CD14-positive monocyte (primary cell): ENCODE results near the gene GBX2. TPM values are rescaled to one million over a fixed set of nuclear protein-coding genes. Genes with fewer than 3 reads are reported as not detected.

Experiments
- DNase-seq, 3 donors: peaks; one replicate each; pipeline ENCODE4 v3.0.0-alpha.2; 2011 to 2022
- H2AFZ ChIP-seq: 2 replicates; pipeline ENCODE4 v1.6.0; 2012; ENCODE audit warnings: mild to moderate bottlenecking, low read depth, low read length, inconsistent platforms; ENCODE audit not compliant: insufficient read depth, poor library complexity, severe bottlenecking
- H3K27ac ChIP-seq, 2 donors: 1 replicate in 1 of 2; 2 replicates in 1 of 2; pipeline ENCODE4 v1.5.1; 2012 to 2013; ENCODE audit warnings: low read length in 2 of 2, control low read depth in 1 of 2, inconsistent platforms in 1 of 2, low read depth in 1 of 2, mild to moderate bottlenecking in 1 of 2
- H3K27me3 ChIP-seq, 2 donors: one replicate each; pipeline versions ENCODE4 v1.6.0 to v1.6.1; 2011 to 2013; ENCODE audit warnings: low read length in 2 of 2; ENCODE audit not compliant: control insufficient read depth in 2 of 2, insufficient read depth in 2 of 2
- H3K36me3 ChIP-seq, 2 donors: replicated peaks in 1 of 2; 1 replicate in 1 of 2; 2 replicates in 1 of 2; pipeline versions ENCODE4 v1.5.1 to v1.6.1; 2012 to 2013; ENCODE audit warnings: low read length in 2 of 2, control low read depth in 1 of 2, inconsistent platforms in 1 of 2, mild to moderate bottlenecking in 1 of 2; ENCODE audit not compliant: insufficient read depth in 2 of 2, control insufficient read depth in 1 of 2
- H3K4me1 ChIP-seq, 2 donors: 1 replicate in 1 of 2; 2 replicates in 1 of 2; pipeline versions ENCODE4 v1.5.1 to v1.6.1; 2012 to 2013; ENCODE audit warnings: low read length in 2 of 2, control low read depth in 1 of 2, inconsistent platforms in 1 of 2, mild to moderate bottlenecking in 1 of 2, moderate library complexity in 1 of 2; ENCODE audit not compliant: insufficient read depth in 2 of 2, control insufficient read depth in 1 of 2
- H3K4me2 ChIP-seq: replicated peaks from 2 replicates; pipeline ENCODE3; 2012; ENCODE audit warnings: low read length, moderate library complexity, mild to moderate bottlenecking; ENCODE audit not compliant: poor library complexity, severe bottlenecking; ENCODE audit errors: extremely low read depth
- H3K4me3 ChIP-seq, 3 experiments: fragments of 200-600 bp in 1 of 3; sonication (generic) in 1 of 3; replicated peaks in 1 of 3; 1 replicate in 2 of 3; 2 replicates in 1 of 3; pipeline ENCODE4 v1.5.1; 2011 to 2013; ENCODE audit warnings: low read length in 3 of 3, mild to moderate bottlenecking in 3 of 3, control low read depth in 2 of 3, low read depth in 2 of 3, inconsistent platforms in 1 of 3, moderate library complexity in 1 of 3
- H3K79me2 ChIP-seq: 2 replicates; pipeline ENCODE4 v1.6.0; 2012; ENCODE audit warnings: mild to moderate bottlenecking, control low read depth, inconsistent platforms, low read length, moderate library complexity; ENCODE audit not compliant: insufficient read depth
- H3K9ac ChIP-seq: 2 replicates; pipeline ENCODE4 v1.6.0; 2017; ENCODE audit warnings: low read length, mild to moderate bottlenecking; ENCODE audit not compliant: insufficient read depth, poor library complexity, severe bottlenecking
- H3K9me3 ChIP-seq, 2 donors: replicated peaks in 1 of 2; 1 replicate in 1 of 2; 2 replicates in 1 of 2; pipeline versions ENCODE4 v1.5.1 to v1.6.1; 2012 to 2013; ENCODE audit warnings: low read length in 2 of 2, control low read depth in 1 of 2; ENCODE audit not compliant: control insufficient read depth in 1 of 2, insufficient read depth in 1 of 2
- H4K20me1 ChIP-seq: 2 replicates; pipeline ENCODE4 v1.6.0; 2012; ENCODE audit warnings: mild to moderate bottlenecking, low read length, control low read depth, moderate library complexity; ENCODE audit not compliant: insufficient read depth
- H3K27ac Mint-ChIP-seq, 7 donors: one replicate each; pipeline ENCODE4 v1.8.0; 2020; ENCODE audit warnings: mild to moderate bottlenecking in 7 of 7, mixed read lengths in 7 of 7, moderate library complexity in 6 of 7, inconsistent platforms in 2 of 7
- H3K27me3 Mint-ChIP-seq, 3 donors: one replicate each; pipeline ENCODE4 v1.8.0; 2021 to 2022; ENCODE audit warnings: low read depth in 3 of 3, mild to moderate bottlenecking in 3 of 3, mixed read lengths in 3 of 3, moderate library complexity in 3 of 3, inconsistent platforms in 1 of 3
- H3K36me3 Mint-ChIP-seq, 2 donors: one replicate each; pipeline ENCODE4 v1.8.0; 2020; ENCODE audit warnings: mixed read lengths in 2 of 2, inconsistent platforms in 1 of 2, mild to moderate bottlenecking in 1 of 2
- H3K4me1 Mint-ChIP-seq: one replicate; pipeline ENCODE4 v1.8.0; 2020; ENCODE audit warnings: mild to moderate bottlenecking, mixed read lengths
- H3K4me3 Mint-ChIP-seq, 2 donors: one replicate each; pipeline ENCODE4 v1.8.0; 2020; ENCODE audit warnings: mild to moderate bottlenecking in 2 of 2, mixed read lengths in 2 of 2, moderate library complexity in 1 of 2
- H3K9me3 Mint-ChIP-seq, 7 donors: one replicate each; pipeline ENCODE4 v1.8.0; 2020 to 2022; ENCODE audit warnings: mixed read lengths in 7 of 7, mild to moderate bottlenecking in 6 of 7, moderate library complexity in 6 of 7, inconsistent platforms in 2 of 7
- WGBS: methylation state at CpG from one replicate; pipeline ENCODE4 v1.1.5; 2013; ENCODE audit warnings: missing lambda C conversion rate; ENCODE audit not compliant: insufficient coverage; 5-methylcytosine and 5-hydroxymethylcytosine counted together
- intact Hi-C, 2 donors: fragments of 100-400 bp; cut with micrococcal nuclease; formaldehyde crosslinking; loops; one replicate each; pipeline versions ENCODE4 v1.15.0 to v1.15.1; 2023
- polyA plus RNA-seq, 3 donors: library from polyadenylated mRNA; depleted of rRNA in 1 of 3; unstranded in 2 of 3; stranded (reverse) in 1 of 3; fragments of 300-500 nt in 2 of 3; fragments of >200 nt in 1 of 3; fragmentation: Illumina TruSeq in 2 of 3; gene quantifications; 1 replicate in 2 of 3; 2 replicates in 1 of 3; pipeline ENCODE4 v1.2.3, GENCODE V29; 2012 to 2021
- TF ChIP-seq, protein P1 (sequence below): fragments of 200-600 bp; IDR thresholded peaks from one replicate; pipeline ENCODE4 v1.8.0; 2022; ENCODE audit warnings: antibody characterized with exemption, mild to moderate bottlenecking

Gene GBX2
- polyA plus RNA-seq, 3 donors, result not detected

DNA sequence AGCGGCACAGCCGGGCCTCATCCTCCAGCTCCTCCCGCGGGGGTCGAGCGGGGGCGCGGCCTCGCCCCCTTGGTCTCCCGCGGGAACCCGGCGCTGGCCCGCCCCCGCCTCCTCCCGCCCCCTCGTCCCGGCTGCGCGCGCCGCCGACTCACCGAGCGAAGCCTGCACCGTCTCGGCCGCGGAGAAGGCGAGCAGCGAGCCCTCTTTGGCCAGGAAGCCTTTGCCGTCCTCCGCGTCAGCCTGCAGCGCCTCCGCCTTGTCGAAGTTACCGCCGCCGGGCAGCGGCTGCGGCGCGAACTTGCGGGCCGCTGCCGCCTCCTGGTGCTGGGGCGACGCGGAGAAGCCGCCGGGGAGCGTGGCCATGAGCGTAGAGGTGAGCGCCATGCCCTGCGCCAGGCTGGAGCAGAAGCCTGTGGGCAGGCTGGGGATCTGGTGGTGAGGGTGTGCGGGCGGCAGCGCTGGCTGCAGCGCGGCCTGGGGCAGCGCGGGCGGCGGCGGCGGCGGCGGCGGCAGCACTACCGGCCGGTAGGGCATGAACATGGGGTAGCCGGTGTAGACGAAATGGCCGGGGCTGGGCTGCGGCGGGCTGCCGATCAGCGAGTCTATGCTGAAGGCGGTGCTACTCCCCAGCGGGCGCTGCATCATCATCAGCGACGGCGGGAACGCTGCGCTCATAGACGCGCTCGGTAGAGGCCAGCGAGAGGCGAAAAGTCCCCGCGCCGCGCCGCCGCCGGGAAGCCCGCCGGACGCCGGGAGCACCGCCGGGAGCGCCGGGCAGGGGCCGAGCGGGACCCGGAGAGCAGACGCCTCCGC is 683 bp downstream of the GBX2 start:
- Histone ChIP-seq H3K36me3 (no peaks in the 10 kb centered on the region), H3K4me1 (no peaks in the 10 kb centered on the region), H3K9me3 (peaks cover 0 to 50% of the 10 kb centered on the region in 2 donors), H3K27ac (no peak overlapping the region), H3K4me3 (no peak overlapping the region), H3K9ac (no peak overlapping the region), H3K4me2 (peak overlapping the region; percentile 2), H4K20me1 (no peaks in the 10 kb centered on the region), H3K79me2 (no peaks in the 10 kb centered on the region), H3K27me3 (peaks cover 64 to 86% of the 10 kb centered on the region in 2 donors), H2AFZ (no peak overlapping the region)
- TF ChIP-seq, protein P1, sequence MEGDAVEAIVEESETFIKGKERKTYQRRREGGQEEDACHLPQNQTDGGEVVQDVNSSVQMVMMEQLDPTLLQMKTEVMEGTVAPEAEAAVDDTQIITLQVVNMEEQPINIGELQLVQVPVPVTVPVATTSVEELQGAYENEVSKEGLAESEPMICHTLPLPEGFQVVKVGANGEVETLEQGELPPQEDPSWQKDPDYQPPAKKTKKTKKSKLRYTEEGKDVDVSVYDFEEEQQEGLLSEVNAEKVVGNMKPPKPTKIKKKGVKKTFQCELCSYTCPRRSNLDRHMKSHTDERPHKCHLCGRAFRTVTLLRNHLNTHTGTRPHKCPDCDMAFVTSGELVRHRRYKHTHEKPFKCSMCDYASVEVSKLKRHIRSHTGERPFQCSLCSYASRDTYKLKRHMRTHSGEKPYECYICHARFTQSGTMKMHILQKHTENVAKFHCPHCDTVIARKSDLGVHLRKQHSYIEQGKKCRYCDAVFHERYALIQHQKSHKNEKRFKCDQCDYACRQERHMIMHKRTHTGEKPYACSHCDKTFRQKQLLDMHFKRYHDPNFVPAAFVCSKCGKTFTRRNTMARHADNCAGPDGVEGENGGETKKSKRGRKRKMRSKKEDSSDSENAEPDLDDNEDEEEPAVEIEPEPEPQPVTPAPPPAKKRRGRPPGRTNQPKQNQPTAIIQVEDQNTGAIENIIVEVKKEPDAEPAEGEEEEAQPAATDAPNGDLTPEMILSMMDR, result no peak
- Mint-ChIP-seq H3K36me3 (peaks cover 0 to 6% of the 10 kb centered on the region in 2 donors), H3K4me3 (peak overlapping the region in 1 of 2 donors; percentile 48), H3K9me3 (peaks cover 0 to 24% (median 19%) of the 10 kb centered on the region in 7 donors), H3K4me1 (peaks cover 8% of the 10 kb centered on the region), H3K27ac (no peak overlapping the region), H3K27me3 (peaks cover 81 to 94% (median 82%) of the 10 kb centered on the region in 3 donors)
- WGBS, result 2% methylated on average over 110 of the region's 112 CpGs
- intact Hi-C loops, result no loop called here
- no peak for DNase-seq

DNA sequence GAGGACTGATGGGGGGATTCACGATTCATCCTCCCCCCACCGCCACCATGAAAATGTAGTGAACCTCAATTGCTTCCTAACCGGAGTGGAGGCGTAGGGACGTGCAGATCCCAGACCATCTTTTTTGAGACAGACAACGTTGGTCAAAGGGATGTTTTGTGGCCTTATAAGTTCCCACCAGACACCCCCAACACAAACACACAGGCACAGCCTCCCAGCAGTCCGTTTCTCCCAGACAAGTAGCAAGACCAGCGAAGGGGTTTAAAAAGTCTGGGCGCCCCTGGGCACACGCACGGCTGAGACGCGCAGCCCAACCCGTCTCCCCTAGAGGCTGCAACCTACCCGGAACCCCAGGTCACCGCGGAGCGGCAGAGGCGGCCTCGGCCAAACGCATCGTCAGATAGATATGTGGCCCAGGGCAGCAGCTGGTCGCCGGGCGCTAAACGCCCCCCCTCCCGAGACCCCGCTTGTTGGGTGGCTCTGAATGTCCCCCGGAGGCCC is 1.3 kb downstream of the GBX2 start:
- peaks cover 61 to 86% of the 10 kb centered on the region in 2 donors for H3K27me3 ChIP-seq
- H3K9ac ChIP-seq, result no peak overlapping the region
- H3K36me3 ChIP-seq, result no peaks in the 10 kb centered on the region
- no peaks in the 10 kb centered on the region for H3K79me2 ChIP-seq
- TF ChIP-seq, protein P1, result no peak
- WGBS, result 3% methylated on average over 23 of the region's 29 CpGs
- no peak overlapping the region for H3K4me2 ChIP-seq
- intact Hi-C loops, result no loop called here
- no peak for DNase-seq
- Mint-ChIP-seq H3K27ac (no peak overlapping the region), H3K9me3 (peaks cover 0 to 25% (median 18%) of the 10 kb centered on the region in 7 donors), H3K36me3 (peaks cover 0 to 6% of the 10 kb centered on the region in 2 donors), H3K4me3 (peak overlapping the region in 1 of 2 donors; percentile 88), H3K27me3 (peaks cover 81 to 94% (median 82%) of the 10 kb centered on the region in 3 donors), H3K4me1 (peaks cover 8% of the 10 kb centered on the region)
- H4K20me1 ChIP-seq, result no peaks in the 10 kb centered on the region
- peaks cover 0 to 45% of the 10 kb centered on the region in 2 donors for H3K9me3 ChIP-seq
- H3K27ac ChIP-seq, result no peak overlapping the region
- no peaks in the 10 kb centered on the region for H3K4me1 ChIP-seq
- H2AFZ ChIP-seq, result no peak overlapping the region
- no peak overlapping the region for H3K4me3 ChIP-seq
